K562 (cell line): ENCODE results near the gene GLUL. TPM values are rescaled to one million over a fixed set of nuclear protein-coding genes. Genes with fewer than 3 reads are reported as not detected.

Experiments
- ARID2 ChIP-seq: fragments of 450-650 bp; IDR thresholded peaks from 2 replicates; pipeline ENCODE4 v1.6.1; 2017; ENCODE audit warnings: antibody characterized with exemption, mild to moderate bottlenecking
- ARID3B ChIP-seq: fragments of 250-450 bp; sonication (Bioruptor Pico); IDR thresholded peaks from 2 replicates; pipeline ENCODE4 v1.4.0; 2020; ENCODE audit warnings: borderline replicate concordance
- CC2D1A ChIP-seq: fragments of 450-650 bp; IDR thresholded peaks from 2 replicates; pipeline ENCODE4 v1.6.1; 2017; ENCODE audit warnings: mild to moderate bottlenecking
- CREB3 ChIP-seq: fragments of 450-650 bp; conservative IDR thresholded peaks from 2 replicates; pipeline ENCODE4 v1.6.1; 2016; ENCODE audit warnings: missing genetic modification characterization, low read depth, mild to moderate bottlenecking, missing compliant biosample characterization, moderate library complexity
- ETS1 ChIP-seq: conservative IDR thresholded peaks from 2 replicates; pipeline ENCODE4 v1.6.1; 2011; ENCODE audit warnings: low read depth, mild to moderate bottlenecking, low read length; ENCODE audit not compliant: control insufficient read depth
- GABPB2 ChIP-seq: fragments of 250-450 bp; sonication (Bioruptor Pico); conservative IDR thresholded peaks from 2 replicates; pipeline ENCODE4 v1.5.1; 2021; ENCODE audit warnings: mild to moderate bottlenecking
- HNRNPUL1 ChIP-seq: fragments of 200-400 bp; formaldehyde crosslinking; IDR thresholded peaks from 2 replicates; pipeline ENCODE4 v1.6.1; 2017; ENCODE audit warnings: low read length
- ILF3 ChIP-seq: fragments of 450-650 bp; IDR thresholded peaks from 2 replicates; pipeline ENCODE4 v1.6.1; 2018; ENCODE audit warnings: antibody characterized with exemption, mild to moderate bottlenecking, moderate library complexity, borderline replicate concordance
- KAT8 ChIP-seq: fragments of 450-650 bp; IDR thresholded peaks from 2 replicates; pipeline ENCODE4 v1.6.1; 2016; ENCODE audit warnings: low read depth, mild to moderate bottlenecking
- MITF ChIP-seq: IDR thresholded peaks from 2 replicates; pipeline ENCODE4 v1.6.1; 2014; ENCODE audit warnings: antibody characterized with exemption
- MLLT1 ChIP-seq, 2 experiments: fragments of 450-650 bp; IDR thresholded peaks; 2 replicates each; pipeline ENCODE4 v1.6.1; 2016
- MTA3 ChIP-seq: fragments of 450-650 bp; formaldehyde crosslinking; IDR thresholded peaks from 2 replicates; pipeline ENCODE4 v1.6.1; 2017; ENCODE audit warnings: mild to moderate bottlenecking, borderline replicate concordance
- NCOA6 ChIP-seq: fragments of 450-650 bp; IDR thresholded peaks from 2 replicates; pipeline ENCODE4 v1.6.1; 2017; ENCODE audit warnings: mild to moderate bottlenecking
- NFRKB ChIP-seq: fragments of 450-650 bp; IDR thresholded peaks from 2 replicates; pipeline ENCODE4 v1.6.1; 2016; ENCODE audit warnings: low read depth
- NFYB ChIP-seq: IDR thresholded peaks from 2 replicates; pipeline ENCODE4 v1.6.1; 2011; ENCODE audit warnings: mild to moderate bottlenecking, moderate library complexity; ENCODE audit not compliant: insufficient read length; ENCODE audit errors: extremely low read depth
- PHF20 ChIP-seq: fragments of 450-650 bp; IDR thresholded peaks from 2 replicates; pipeline ENCODE4 v1.6.1; 2018; ENCODE audit not compliant: partially characterized antibody
- SMC3 ChIP-seq: conservative IDR thresholded peaks from 2 replicates; pipeline ENCODE4 v1.6.1; 2011; ENCODE audit warnings: low read depth, low read length, improper control_type of control experiment; ENCODE audit not compliant: insufficient read depth
- ZNF212 ChIP-seq: fragments of 450-650 bp; formaldehyde crosslinking; IDR thresholded peaks from 2 replicates; pipeline ENCODE4 v1.4.0; 2020; ENCODE audit warnings: mild to moderate bottlenecking
- ZNF512 ChIP-seq: IDR thresholded peaks from 2 replicates; pipeline ENCODE4 v1.6.1; 2016; ENCODE audit warnings: missing genetic modification characterization, missing compliant biosample characterization
- ZSCAN32 ChIP-seq: fragments of 450-650 bp; formaldehyde crosslinking; IDR thresholded peaks from 2 replicates; pipeline ENCODE4 v1.4.0; 2020; ENCODE audit warnings: mild to moderate bottlenecking, moderate library complexity
- polyA plus RNA-seq, 8 experiments: library from polyadenylated mRNA; depleted of rRNA in 4 of 8; stranded (reverse) in 5 of 8; unstranded in 3 of 8; fragments of >200 nt; fragmentation: Nextera tagmentation in 2 of 8; fragmentation: Illumina TruSeq in 1 of 8; extraction: Ambion mirVana in 2 of 8; extraction: Trizol in 1 of 8; gene quantifications; 2 replicates each; pipeline versions ENCODE4 v1.2.1 to v1.2.3, GENCODE V29; 2011 to 2014; ENCODE audit warnings: inconsistent platforms in 1 of 8, missing spikeins in 1 of 8
- total RNA-seq, 7 experiments: library from RNA; depleted of rRNA in 6 of 7; stranded (reverse); fragments of >200 nt in 6 of 7; fragmentation: Illumina TruSeq in 2 of 7; extraction: Trizol in 2 of 7; gene quantifications; 2 replicates each; pipeline versions ENCODE4 v1.2.1 to v1.2.3, GENCODE V29; 2011 to 2021; ENCODE audit warnings: low replicate concordance in 1 of 7

GLUL gene
- total and polyA plus RNA-seq, 9 of the 15 experiments (the other 6 are each of a cell fraction or from before 2014, with no cell fraction given): 1,088 to 4,222 (median 1,338) TPM

- TF ChIP-seq GABPB2 (CRISPR knock-in tag): peak; percentile 75; the same call in 1 of the 2 replicates
- peak; percentile 70 for TF ChIP-seq PHF20
- no peak for TF ChIP-seq ARID3B (CRISPR knock-in tag)
- peak; percentile 94 for TF ChIP-seq NFYB
- TF ChIP-seq ZNF512 (tag): no peak
- TF ChIP-seq ARID2: 0 out of 2 replicates have a peak, but pooled peaks have one; percentile 57
- no peak for TF ChIP-seq HNRNPUL1
- TF ChIP-seq NCOA6: peak; percentile 82; the same call in 1 of the 2 replicates
- no peak; the same call in 1 of the 2 replicates for TF ChIP-seq NFRKB
- peak; percentile 97; the same call in 1 of the 2 replicates for TF ChIP-seq ILF3
- no peak for TF ChIP-seq KAT8
- no peak for TF ChIP-seq CREB3 (tag)
- TF ChIP-seq MLLT1 (IDR thresholded peaks at IDR 0.05): peak; percentile 91
- TF ChIP-seq SMC3: no peak; the same call in 1 of the 2 replicates
- no peak for TF ChIP-seq CC2D1A
- peak; percentile 99; the same call in 1 of the 2 replicates for TF ChIP-seq MTA3
- TF ChIP-seq ZSCAN32: peak; percentile 64; the same call in 1 of the 2 replicates
- 0 out of 2 replicates have a peak, but pooled peaks have one; percentile 49 for TF ChIP-seq MITF
- TF ChIP-seq ZNF212 (CRISPR knock-in tag): no peak
- peak; percentile 77 for TF ChIP-seq ETS1
Measured at GRCh38 chr1:182391362-182392049, at the start of gene GLUL (continued).
